Natural killer cell (primary cell): ENCODE results near the gene GSG1L. TPM values are rescaled to one million over a fixed set of nuclear protein-coding genes. Genes with fewer than 3 reads are reported as not detected.

Source experiments
- ATAC-seq, 3 donors: fragments of 150-1000 bp in 2 of 3; fragments of 200-7000 bp in 1 of 3; cut with Tn5 transposase; 1 replicate in 1 of 3; 2 replicates in 2 of 3; pipeline ENCODE4 v1.10.0; 2021; ENCODE audit warnings: mild to moderate bottlenecking in 2 of 3, moderate library complexity in 2 of 3
- DNase-seq, 2 donors: peaks; one replicate each; pipeline versions ENCODE4 v3.0.0 to v3.0.0-alpha.2; 2013 to 2021; ENCODE audit warnings: mixed read lengths in 1 of 2
- H3K27ac ChIP-seq: one replicate; pipeline ENCODE4 v1.5.1; 2013; ENCODE audit warnings: mild to moderate bottlenecking, low read length
- H3K27me3 ChIP-seq: one replicate; pipeline ENCODE4 v1.6.1; 2013; ENCODE audit warnings: low read length; ENCODE audit not compliant: control insufficient read depth, insufficient read depth
- H3K36me3 ChIP-seq: one replicate; pipeline ENCODE4 v1.6.1; 2013; ENCODE audit warnings: low read length; ENCODE audit not compliant: control insufficient read depth, insufficient read depth
- H3K4me1 ChIP-seq: one replicate; pipeline ENCODE4 v1.6.1; 2013; ENCODE audit warnings: low read length; ENCODE audit not compliant: control insufficient read depth, insufficient read depth
- H3K4me3 ChIP-seq: one replicate; pipeline ENCODE4 v1.5.1; 2013; ENCODE audit warnings: low read length
- H3K9me3 ChIP-seq: one replicate; pipeline ENCODE4 v1.6.1; 2013; ENCODE audit warnings: low read length; ENCODE audit not compliant: control insufficient read depth, insufficient read depth
- H3K27ac Mint-ChIP-seq, 2 donors: one replicate each; pipeline ENCODE4 v1.8.0; 2022; ENCODE audit warnings: mild to moderate bottlenecking in 2 of 2, mixed read lengths in 2 of 2, moderate library complexity in 1 of 2
- H3K27me3 Mint-ChIP-seq, 2 donors: one replicate each; pipeline ENCODE4 v1.8.0; 2022; ENCODE audit warnings: low read depth in 2 of 2, mixed read lengths in 2 of 2
- H3K36me3 Mint-ChIP-seq: one replicate; pipeline ENCODE4 v1.8.0; 2022; ENCODE audit warnings: mixed read lengths
- H3K4me1 Mint-ChIP-seq, 2 donors: one replicate each; pipeline ENCODE4 v1.8.0; 2022; ENCODE audit warnings: mixed read lengths in 2 of 2
- H3K4me3 Mint-ChIP-seq: one replicate; pipeline ENCODE4 v1.8.0; 2022; ENCODE audit warnings: mild to moderate bottlenecking, moderate library complexity, mixed read lengths
- H3K9me3 Mint-ChIP-seq, 2 donors: one replicate each; pipeline ENCODE4 v1.8.0; 2022; ENCODE audit warnings: mixed read lengths in 2 of 2
- CTCF ChIP-seq: fragments of 200-600 bp; IDR thresholded peaks from one replicate; pipeline ENCODE4 v1.8.0; 2022; ENCODE audit warnings: antibody characterized with exemption
- WGBS: methylation state at CpG from one replicate; pipeline ENCODE4 v1.1.7; 2013; ENCODE audit warnings: missing lambda C conversion rate; ENCODE audit not compliant: insufficient coverage; 5-methylcytosine and 5-hydroxymethylcytosine counted together
- intact Hi-C: fragments of 100-400 bp; cut with micrococcal nuclease; formaldehyde crosslinking; loops from one replicate; pipeline ENCODE4 v1.14.2; 2022
- total RNA-seq, 4 donors: library from RNA; stranded (reverse); fragments of 120-200 nt in 1 of 4; gene quantifications; one replicate each; pipeline versions ENCODE4 v1.2.3 to v1.2.4, GENCODE V29; 2013 to 2022

The GSG1L gene
- total RNA-seq, 3 donors from 2014 or later (not counting 1 experiment from before 2014, with no cell fraction given): 0.25 TPM; not detected in 2

DNA sequence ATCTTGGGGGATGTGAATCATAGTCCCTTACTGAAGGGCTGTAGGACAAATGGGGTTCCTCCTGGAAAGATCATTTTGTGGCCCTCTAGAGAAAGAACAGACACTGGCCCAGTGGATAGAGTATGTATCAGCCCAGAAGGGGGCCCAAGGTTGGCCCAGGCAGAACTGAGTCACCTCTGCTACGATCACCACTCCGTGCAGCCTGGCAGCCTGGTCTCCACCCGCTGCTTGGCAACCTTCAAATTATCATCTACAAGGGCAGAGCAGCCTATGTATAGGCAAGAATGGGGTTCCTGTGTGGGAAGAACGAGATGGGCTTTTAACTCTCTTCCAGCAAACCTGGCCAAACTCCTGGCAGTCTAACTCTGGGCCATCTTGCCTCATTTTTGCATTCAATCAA is 61.9 kb downstream of the GSG1L start:
- no peak for TF ChIP-seq CTCF
- ATAC-seq (no peak), DNase-seq (no peak)
- WGBS: 89% methylated on average over 4 of the region's 4 CpGs
- H3K4me3 ChIP-seq: no peak overlapping the region
- H3K9me3 Mint-ChIP-seq: no peaks in the 10 kb centered on the region
- H3K27me3 Mint-ChIP-seq: peaks cover 0 to 3% of the 10 kb centered on the region in 2 donors
- H3K4me1 ChIP-seq: no peaks in the 10 kb centered on the region
- intact Hi-C loops: no loop called here
- H3K36me3 ChIP-seq: no peaks in the 10 kb centered on the region
- H3K27ac ChIP-seq: no peak overlapping the region
- no peaks in the 10 kb centered on the region for H3K4me1 Mint-ChIP-seq
- no peak overlapping the region for H3K27ac Mint-ChIP-seq
- no peaks in the 10 kb centered on the region for H3K27me3 ChIP-seq
- H3K4me3 Mint-ChIP-seq: no peak overlapping the region
- no peaks in the 10 kb centered on the region for H3K36me3 Mint-ChIP-seq
- no peaks in the 10 kb centered on the region for H3K9me3 ChIP-seq

GRCh38 chr16:28001184-28001583 is 62.3 kb downstream of the GSG1L start:
- no peak overlapping the region for H3K4me3 ChIP-seq
- Mint-ChIP-seq H3K27ac (no peak overlapping the region), H3K27me3 (peaks cover 0 to 3% of the 10 kb centered on the region in 2 donors), H3K4me3 (no peak overlapping the region), H3K36me3 (no peaks in the 10 kb centered on the region), H3K4me1 (peaks cover under 1% of the 10 kb centered on the region in 2 donors), H3K9me3 (no peaks in the 10 kb centered on the region)
- H3K27me3 ChIP-seq: no peaks in the 10 kb centered on the region
- H3K36me3 ChIP-seq: no peaks in the 10 kb centered on the region
- H3K27ac ChIP-seq: no peak overlapping the region
- WGBS: 92% methylated on average over 8 of the region's 9 CpGs
- no peak for TF ChIP-seq CTCF
- no peak for ATAC-seq
- H3K9me3 ChIP-seq: no peaks in the 10 kb centered on the region
- no peaks in the 10 kb centered on the region for H3K4me1 ChIP-seq
- no peak for DNase-seq
- intact Hi-C loops: no loop called here

DNA sequence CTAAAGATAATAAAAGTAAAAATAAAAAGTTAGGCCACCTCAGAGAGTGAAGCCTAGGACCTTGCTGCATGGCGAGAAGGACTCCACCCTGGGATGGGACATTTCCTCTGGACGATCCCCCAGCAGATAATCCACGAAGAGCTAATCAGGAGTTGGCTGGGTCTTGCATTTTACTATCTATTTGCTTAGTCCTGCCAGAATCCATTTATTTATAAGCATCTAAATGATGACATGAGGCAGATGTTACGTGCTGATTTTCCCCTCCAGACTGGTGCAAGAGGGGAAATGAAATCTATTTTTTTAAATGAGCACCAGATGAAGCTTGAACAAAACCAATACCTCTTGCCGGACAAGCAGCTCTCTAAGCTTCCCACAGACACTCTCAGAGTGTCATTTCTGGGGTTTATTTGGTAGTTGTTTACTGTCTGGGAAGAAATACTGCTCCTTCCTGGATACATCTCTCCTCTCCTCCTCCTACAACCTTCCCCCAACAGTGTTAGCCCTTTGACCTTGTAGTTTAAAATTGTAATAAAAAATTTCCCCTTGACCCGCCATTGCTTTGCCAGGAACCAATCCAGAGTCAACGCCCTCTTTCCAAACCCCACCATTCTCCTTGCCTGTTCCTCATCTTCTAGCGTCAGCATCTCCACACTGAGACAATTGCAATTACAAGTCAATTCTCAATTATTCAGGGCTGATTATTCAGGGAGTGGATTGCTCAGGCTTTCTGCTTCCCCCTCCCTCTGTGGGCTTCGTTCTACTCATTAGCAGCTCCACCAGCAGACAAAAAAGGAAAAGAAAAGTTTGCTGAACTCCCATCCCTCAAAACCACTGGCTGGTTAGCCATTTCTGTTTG is 63.0 kb downstream of the GSG1L start:
- H3K9me3 Mint-ChIP-seq: no peaks in the 10 kb centered on the region

More for the DNA sequence above, 63.0 kb downstream of the GSG1L start:
- DNase-seq (no peak), ATAC-seq (no peak)
- intact Hi-C loops: no loop called here
- H3K27me3 ChIP-seq: no peaks in the 10 kb centered on the region
- no peak overlapping the region for H3K4me3 ChIP-seq
- no peaks in the 10 kb centered on the region for H3K36me3 Mint-ChIP-seq
- peaks cover 1% of the 10 kb centered on the region for H3K4me1 ChIP-seq
- no peak overlapping the region for H3K4me3 Mint-ChIP-seq
- H3K9me3 ChIP-seq: no peaks in the 10 kb centered on the region
- H3K36me3 ChIP-seq: no peaks in the 10 kb centered on the region
- no peak overlapping the region for H3K27ac Mint-ChIP-seq
- H3K27ac ChIP-seq: no peak overlapping the region
- WGBS: 81% methylated on average over 7 of the region's 9 CpGs
- H3K27me3 Mint-ChIP-seq: peaks cover 0 to 3% of the 10 kb centered on the region in 2 donors
- no peak for TF ChIP-seq CTCF
- H3K4me1 Mint-ChIP-seq: peaks cover 7% of the 10 kb centered on the region in 2 donors
